ENCODE data around the gene EPAS1.
"Not testable (repeated sequence)": the region's sequence is repeated elsewhere in the genome, so short reads cannot be mapped to it uniquely, and the experiment has no call there.

EPAS1 gene

DNA sequence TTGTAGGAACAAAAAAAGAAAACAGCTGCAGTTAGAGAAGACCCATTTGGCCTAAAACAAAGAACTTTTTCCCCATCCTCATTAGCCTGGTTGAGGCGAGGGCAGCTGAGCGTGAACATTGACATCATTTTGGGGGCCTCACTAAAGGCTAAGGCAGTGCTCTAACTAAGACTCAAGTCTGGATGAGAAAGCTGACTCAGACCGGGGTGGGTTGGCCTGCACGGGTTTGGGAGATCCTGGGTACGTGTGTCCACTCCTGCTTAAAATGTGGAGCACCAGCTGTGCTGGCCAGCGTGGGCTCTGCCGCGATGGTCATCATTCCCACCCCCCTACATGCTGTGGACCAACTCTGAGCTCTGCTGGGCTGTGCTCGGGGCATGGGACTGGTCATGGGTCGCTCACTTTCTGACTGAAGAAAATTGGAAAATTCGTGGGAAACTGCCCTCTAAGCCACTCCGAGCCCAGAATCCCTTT is 96.2 kb downstream of the EPAS1 start:
- DNase-seq = no peak
- intact Hi-C loops (cut with DNase I; ENCODE audit: low total_unique reads) = no loop called here
- Histone ChIP-seq H3K27me3 (no peaks in the 10 kb centered on the region), H3K4me1 (peaks cover 0 to 10% (median 5%) of the 10 kb centered on the region in 4 donors), H3K27ac (no peak overlapping the region), H3K9me3 (no peaks in the 10 kb centered on the region), H3K4me3 (no peak overlapping the region), H3K36me3 (peaks cover 0 to under 1% (median 0%) of the 10 kb centered on the region in 3 donors)
- TF ChIP-seq, protein P1, sequence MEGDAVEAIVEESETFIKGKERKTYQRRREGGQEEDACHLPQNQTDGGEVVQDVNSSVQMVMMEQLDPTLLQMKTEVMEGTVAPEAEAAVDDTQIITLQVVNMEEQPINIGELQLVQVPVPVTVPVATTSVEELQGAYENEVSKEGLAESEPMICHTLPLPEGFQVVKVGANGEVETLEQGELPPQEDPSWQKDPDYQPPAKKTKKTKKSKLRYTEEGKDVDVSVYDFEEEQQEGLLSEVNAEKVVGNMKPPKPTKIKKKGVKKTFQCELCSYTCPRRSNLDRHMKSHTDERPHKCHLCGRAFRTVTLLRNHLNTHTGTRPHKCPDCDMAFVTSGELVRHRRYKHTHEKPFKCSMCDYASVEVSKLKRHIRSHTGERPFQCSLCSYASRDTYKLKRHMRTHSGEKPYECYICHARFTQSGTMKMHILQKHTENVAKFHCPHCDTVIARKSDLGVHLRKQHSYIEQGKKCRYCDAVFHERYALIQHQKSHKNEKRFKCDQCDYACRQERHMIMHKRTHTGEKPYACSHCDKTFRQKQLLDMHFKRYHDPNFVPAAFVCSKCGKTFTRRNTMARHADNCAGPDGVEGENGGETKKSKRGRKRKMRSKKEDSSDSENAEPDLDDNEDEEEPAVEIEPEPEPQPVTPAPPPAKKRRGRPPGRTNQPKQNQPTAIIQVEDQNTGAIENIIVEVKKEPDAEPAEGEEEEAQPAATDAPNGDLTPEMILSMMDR (IDR thresholded peaks at IDR 0.05) = no peak

- intact Hi-C loops (cut with DNase I; ENCODE audit: low total_unique reads) = no loop called here
- DNase-seq = no peak
- TF ChIP-seq, protein P1 (IDR thresholded peaks at IDR 0.05) = no peak
These were observed 96.7 kb downstream of the EPAS1 start for GRCh38 chr2:46393865-46394264.

DNA sequence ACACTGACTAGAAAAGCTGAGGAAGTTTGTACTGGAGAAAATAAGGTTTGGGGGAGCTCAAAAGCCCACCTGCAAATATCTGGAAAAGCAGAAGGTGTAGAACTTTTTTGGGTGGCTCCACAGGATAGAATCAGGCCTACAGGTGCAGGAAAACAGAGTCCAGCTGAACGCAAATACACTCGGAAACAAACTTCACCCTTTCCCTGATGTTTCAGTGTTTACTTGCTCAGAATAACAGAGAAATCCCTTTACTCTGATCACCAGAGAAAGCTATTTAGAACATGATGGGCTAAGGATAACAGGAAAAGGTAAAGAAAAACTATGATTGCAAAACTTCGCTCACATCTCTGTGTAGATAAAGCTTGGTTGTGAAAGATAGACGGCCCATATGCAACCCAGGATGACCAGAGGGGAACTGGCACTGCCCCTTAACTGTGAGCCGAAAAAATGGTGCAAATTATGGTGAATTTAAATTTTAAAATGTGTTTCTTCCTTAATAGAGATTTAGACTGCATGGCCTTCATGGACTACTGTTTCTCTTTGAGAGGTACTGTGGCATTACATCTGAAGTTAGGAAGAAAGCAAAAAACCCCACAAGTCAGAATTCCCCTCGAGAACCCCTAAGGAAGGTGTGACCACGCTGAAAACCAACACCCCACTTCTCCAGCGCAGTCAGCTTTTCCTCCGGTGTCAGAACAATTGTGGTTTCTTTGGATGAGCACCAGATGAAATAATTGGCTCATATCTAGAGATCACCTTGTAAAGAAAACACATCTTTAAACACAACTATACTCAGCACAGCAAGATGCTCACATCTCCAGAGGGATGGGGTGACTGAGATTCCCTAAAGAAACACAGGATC is 97.7 kb downstream of the EPAS1 start:
- TF ChIP-seq, protein P1 (IDR thresholded peaks at IDR 0.05) = no peak
- Histone ChIP-seq H3K27me3 (no peaks in the 10 kb centered on the region), H3K36me3 (no peaks in the 10 kb centered on the region), H3K27ac (no peak overlapping the region), H3K4me1 (no peaks in the 10 kb centered on the region), H3K9me3 (no peaks in the 10 kb centered on the region), H3K4me3 (no peak overlapping the region)
- intact Hi-C loops (cut with DNase I; ENCODE audit: low total_unique reads) = no loop called here
- no peak for DNase-seq

More at GRCh38 chr2:46393865-46394264, 96.7 kb downstream of the EPAS1 start:
- H3K9me3 ChIP-seq = no peaks in the 10 kb centered on the region
- no peaks in the 10 kb centered on the region for H3K27me3 ChIP-seq
- no peaks in the 10 kb centered on the region for H3K36me3 ChIP-seq
- no peak overlapping the region for H3K27ac ChIP-seq
- H3K4me3 ChIP-seq = no peak overlapping the region
- peaks cover 0 to 8% (median 4%) of the 10 kb centered on the region in 4 donors for H3K4me1 ChIP-seq

DNA sequence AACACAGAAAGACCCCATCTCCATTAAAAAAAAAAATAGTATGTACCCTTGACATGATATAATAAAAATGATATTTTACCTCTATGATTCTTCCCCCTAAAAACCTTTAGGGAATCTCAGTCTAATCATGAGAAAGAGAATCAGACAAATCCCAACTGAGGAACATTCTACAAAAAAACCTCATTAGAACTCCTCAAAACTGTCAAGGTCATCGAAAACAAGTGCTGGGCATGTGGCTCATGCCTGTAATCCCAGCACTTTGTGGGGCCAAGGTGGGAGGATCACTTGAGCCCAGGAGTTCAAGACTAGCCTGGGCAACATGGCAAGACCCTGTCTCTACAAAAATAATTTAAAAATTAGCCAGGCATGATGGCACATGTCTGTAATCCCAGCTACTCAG is 98.5 kb downstream of the EPAS1 start:
- H3K36me3 ChIP-seq; H3K27ac ChIP-seq; H3K9me3 ChIP-seq; DNase-seq; intact Hi-C loops (cut with DNase I; ENCODE audit: low total_unique reads); H3K27me3 ChIP-seq; H3K4me3 ChIP-seq; H3K4me1 ChIP-seq: not testable (repeated sequence)

DNA sequence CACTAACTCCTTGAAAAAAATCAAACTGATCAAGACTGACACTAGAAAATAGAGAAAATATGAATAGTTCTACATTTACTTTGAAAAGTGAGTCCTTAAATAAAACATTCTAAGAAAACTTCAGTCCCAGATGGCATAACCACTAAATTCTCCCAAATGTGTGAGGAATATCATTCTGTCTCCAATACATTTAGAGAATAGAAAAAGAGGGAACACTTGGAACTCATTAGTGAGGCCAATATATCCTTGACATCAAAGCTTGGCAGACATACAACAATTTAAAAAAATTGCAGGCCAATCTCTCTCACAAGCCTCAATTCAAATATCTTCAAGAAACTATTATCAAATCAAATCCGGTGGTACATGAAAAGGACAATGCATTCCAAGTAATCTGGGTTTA is 102.8 kb downstream of the EPAS1 start:
- DNase-seq = no peak
- intact Hi-C loops (cut with DNase I; ENCODE audit: low total_unique reads) = no loop called here
- H3K27me3 ChIP-seq = no peaks in the 10 kb centered on the region

GRCh38 chr2:46402874-46403273 is 105.7 kb downstream of the EPAS1 start:
- DNase-seq = no peak
- H3K9me3 ChIP-seq = no peaks in the 10 kb centered on the region
- intact Hi-C loops (cut with DNase I; ENCODE audit: low total_unique reads) = no loop called here
- H3K36me3 ChIP-seq = no peaks in the 10 kb centered on the region
- no peaks in the 10 kb centered on the region for H3K27me3 ChIP-seq
- H3K4me3 ChIP-seq = no peak overlapping the region
- TF ChIP-seq, protein P1 (IDR thresholded peaks at IDR 0.05) = no peak
- H3K4me1 ChIP-seq = no peaks in the 10 kb centered on the region
- H3K27ac ChIP-seq = no peak overlapping the region

More for the DNA sequence above, 102.8 kb downstream of the EPAS1 start:
- H3K4me1 ChIP-seq = no peaks in the 10 kb centered on the region
- H3K4me3 ChIP-seq = no peak overlapping the region
- no peaks in the 10 kb centered on the region for H3K36me3 ChIP-seq
- H3K9me3 ChIP-seq = no peaks in the 10 kb centered on the region
- H3K27ac ChIP-seq = no peak overlapping the region
- TF ChIP-seq, protein P1 (IDR thresholded peaks at IDR 0.05) = no peak

All from tibial artery (tissue), 4 donors.